HG03565 (cell line): ENCODE measurements around the gene PAX9.

Source experiments
- ATAC-seq: cut with Tn5 transposase; IDR thresholded peaks from one replicate; pipeline ENCODE4 v1.9.1; 2021; ENCODE audit warnings: mild to moderate bottlenecking, moderate library complexity; ENCODE audit not compliant: unreplicated experiment

Gene PAX9

GRCh38 chr14:36726128-36726527, 64.5 kb downstream of the PAX9 start:
- no peak for ATAC-seq
